Mesothelial cell of epicardium (in vitro differentiated cells): ENCODE measurements around the gene SMAD2. TPM values are rescaled to one million over a fixed set of nuclear protein-coding genes. Genes with fewer than 3 reads are reported as not detected.

Experiments used
- DNase-seq, 2 experiments: peaks; one replicate each; pipeline ENCODE4 v3.0.0; 2021; ENCODE audit warnings: low spot score in 2 of 2; ENCODE audit not compliant: unreplicated experiment in 2 of 2
- H3K27ac Mint-ChIP-seq: 2 replicates; pipeline ENCODE4 v1.8.0; 2021; ENCODE audit warnings: mixed read lengths
- H3K27me3 Mint-ChIP-seq: 2 replicates; pipeline ENCODE4 v1.8.0; 2021; ENCODE audit warnings: low read depth, mixed read lengths
- H3K36me3 Mint-ChIP-seq: 2 replicates; pipeline ENCODE4 v1.8.0; 2021; ENCODE audit warnings: mixed read lengths
- H3K4me1 Mint-ChIP-seq: 2 replicates; pipeline ENCODE4 v1.8.0; 2021; ENCODE audit warnings: mixed read lengths
- H3K4me3 Mint-ChIP-seq: 2 replicates; pipeline ENCODE4 v1.8.0; 2021; ENCODE audit warnings: mild to moderate bottlenecking, moderate library complexity, mixed read lengths
- H3K9me3 Mint-ChIP-seq: 2 replicates; pipeline ENCODE4 v1.8.0; 2021; ENCODE audit warnings: mixed read lengths
- total RNA-seq: library from RNA; stranded (reverse); gene quantifications from 3 replicates; pipeline ENCODE4 v1.2.1, GENCODE V29; 2021
- TF ChIP-seq, protein P1 (sequence below): fragments of 200-600 bp; sonication (generic); IDR thresholded peaks from one replicate; pipeline ENCODE4 v1.5.0; 2021; ENCODE audit warnings: antibody characterized with exemption; ENCODE audit not compliant: unreplicated experiment

The SMAD2 gene
- total RNA-seq, 1 donor from 2014 or later, result 161 TPM

DNA sequence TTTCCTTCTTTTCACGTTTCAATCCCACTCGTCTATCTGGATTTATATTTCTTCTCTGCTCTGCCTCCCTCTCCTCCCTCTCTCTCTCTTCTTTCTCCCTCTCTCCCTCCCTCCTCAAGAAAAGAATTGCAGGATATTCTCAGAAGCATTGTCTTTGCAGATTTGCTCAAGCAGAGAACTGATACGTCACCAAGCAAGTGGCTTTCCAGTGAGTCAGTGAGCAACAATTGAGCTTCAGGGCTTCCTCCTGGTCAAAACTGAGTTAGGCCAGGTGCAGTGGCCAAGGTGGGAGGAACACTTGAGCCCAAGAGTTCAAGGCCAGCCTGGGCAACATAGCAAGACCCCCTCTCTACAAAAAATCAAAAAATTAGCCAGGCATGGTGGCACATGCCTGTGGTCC, 151.1 kb downstream of the SMAD2 start:
- H3K36me3 Mint-ChIP-seq, result peaks cover 4% of the 10 kb centered on the region
- no peak overlapping the region for H3K4me3 Mint-ChIP-seq
- no peaks in the 10 kb centered on the region for H3K27me3 Mint-ChIP-seq
- H3K4me1 Mint-ChIP-seq, result no peaks in the 10 kb centered on the region
- peaks cover 21% of the 10 kb centered on the region for H3K9me3 Mint-ChIP-seq
- no peak for DNase-seq
- TF ChIP-seq, protein P1, sequence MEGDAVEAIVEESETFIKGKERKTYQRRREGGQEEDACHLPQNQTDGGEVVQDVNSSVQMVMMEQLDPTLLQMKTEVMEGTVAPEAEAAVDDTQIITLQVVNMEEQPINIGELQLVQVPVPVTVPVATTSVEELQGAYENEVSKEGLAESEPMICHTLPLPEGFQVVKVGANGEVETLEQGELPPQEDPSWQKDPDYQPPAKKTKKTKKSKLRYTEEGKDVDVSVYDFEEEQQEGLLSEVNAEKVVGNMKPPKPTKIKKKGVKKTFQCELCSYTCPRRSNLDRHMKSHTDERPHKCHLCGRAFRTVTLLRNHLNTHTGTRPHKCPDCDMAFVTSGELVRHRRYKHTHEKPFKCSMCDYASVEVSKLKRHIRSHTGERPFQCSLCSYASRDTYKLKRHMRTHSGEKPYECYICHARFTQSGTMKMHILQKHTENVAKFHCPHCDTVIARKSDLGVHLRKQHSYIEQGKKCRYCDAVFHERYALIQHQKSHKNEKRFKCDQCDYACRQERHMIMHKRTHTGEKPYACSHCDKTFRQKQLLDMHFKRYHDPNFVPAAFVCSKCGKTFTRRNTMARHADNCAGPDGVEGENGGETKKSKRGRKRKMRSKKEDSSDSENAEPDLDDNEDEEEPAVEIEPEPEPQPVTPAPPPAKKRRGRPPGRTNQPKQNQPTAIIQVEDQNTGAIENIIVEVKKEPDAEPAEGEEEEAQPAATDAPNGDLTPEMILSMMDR, result no peak
- H3K27ac Mint-ChIP-seq, result no peak overlapping the region

DNA sequence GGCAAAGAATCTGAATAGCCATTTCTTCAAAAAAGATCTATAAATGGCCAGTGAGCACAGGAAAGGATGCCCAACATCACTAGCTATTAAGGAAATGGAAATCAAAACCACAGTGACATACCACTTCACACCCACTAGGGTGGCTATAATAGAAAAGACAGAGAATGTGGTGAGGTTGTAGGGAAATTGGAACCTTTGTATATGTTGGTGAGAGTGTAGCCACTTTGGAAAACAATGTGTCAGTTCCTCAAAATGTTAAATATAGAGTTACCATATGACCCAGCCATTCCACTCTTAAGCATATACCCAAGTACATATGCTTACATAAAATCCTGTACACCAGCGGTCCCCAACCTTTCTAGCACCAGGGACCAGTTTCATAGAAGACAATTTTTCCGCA, 152.8 kb downstream of the SMAD2 start:
- no peaks in the 10 kb centered on the region for H3K4me1 Mint-ChIP-seq
- H3K27ac Mint-ChIP-seq, result no peak overlapping the region
- no peak overlapping the region for H3K4me3 Mint-ChIP-seq
- DNase-seq, result no peak
- H3K27me3 Mint-ChIP-seq, result no peaks in the 10 kb centered on the region
- H3K9me3 Mint-ChIP-seq, result peaks cover 12% of the 10 kb centered on the region
- no peaks in the 10 kb centered on the region for H3K36me3 Mint-ChIP-seq
- TF ChIP-seq, protein P1, result no peak

DNA sequence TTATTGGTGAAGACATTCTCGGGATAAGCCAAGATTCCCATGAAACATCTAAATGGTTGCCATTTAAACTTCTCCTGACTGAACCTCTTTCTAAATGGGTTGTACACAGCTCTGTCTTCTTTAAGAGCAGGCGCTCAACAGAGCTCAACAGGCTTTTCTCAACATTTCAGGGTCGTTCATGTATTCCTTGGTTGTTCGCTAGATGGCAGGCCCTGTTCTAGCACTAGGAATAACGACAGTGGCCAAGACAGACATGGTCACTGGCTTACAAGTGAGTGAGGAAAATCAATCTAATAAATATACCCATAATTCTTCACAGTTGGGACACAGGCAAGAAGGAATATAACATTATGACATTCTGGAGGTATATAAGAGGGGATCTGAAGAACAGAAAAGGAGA, 154.5 kb downstream of the SMAD2 start:
- no peak for DNase-seq
- H3K4me1 Mint-ChIP-seq, result no peaks in the 10 kb centered on the region
- no peaks in the 10 kb centered on the region for H3K36me3 Mint-ChIP-seq
- TF ChIP-seq, protein P1, result no peak
- no peaks in the 10 kb centered on the region for H3K27me3 Mint-ChIP-seq
- H3K4me3 Mint-ChIP-seq, result no peak overlapping the region
- H3K9me3 Mint-ChIP-seq, result peaks cover 1% of the 10 kb centered on the region
- H3K27ac Mint-ChIP-seq, result no peak overlapping the region

DNA sequence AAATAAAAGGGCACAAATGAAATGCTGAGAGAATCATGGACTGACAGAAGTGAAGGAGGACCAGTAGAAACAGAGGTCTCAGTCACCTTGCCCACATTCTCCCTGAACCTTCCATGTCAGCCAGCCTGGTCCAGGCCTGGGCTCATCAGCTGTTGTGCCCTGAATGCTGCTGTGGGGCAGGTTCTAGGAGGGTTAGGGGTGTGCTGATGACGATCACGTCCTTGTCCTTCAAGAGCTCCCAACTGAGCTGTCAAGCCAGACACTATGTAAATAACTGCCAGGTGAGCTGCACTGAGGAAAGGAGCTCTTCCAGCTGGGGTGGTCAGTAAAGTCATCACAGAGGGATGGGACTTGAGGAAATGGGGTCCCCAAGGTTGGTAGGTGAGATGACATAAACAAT, 156.5 kb downstream of the SMAD2 start:
- no peak for DNase-seq
- no peak overlapping the region for H3K4me3 Mint-ChIP-seq
- H3K36me3 Mint-ChIP-seq, result no peaks in the 10 kb centered on the region
- no peaks in the 10 kb centered on the region for H3K9me3 Mint-ChIP-seq
- no peaks in the 10 kb centered on the region for H3K4me1 Mint-ChIP-seq
- TF ChIP-seq, protein P1, result no peak
- no peak overlapping the region for H3K27ac Mint-ChIP-seq
- no peaks in the 10 kb centered on the region for H3K27me3 Mint-ChIP-seq

DNA sequence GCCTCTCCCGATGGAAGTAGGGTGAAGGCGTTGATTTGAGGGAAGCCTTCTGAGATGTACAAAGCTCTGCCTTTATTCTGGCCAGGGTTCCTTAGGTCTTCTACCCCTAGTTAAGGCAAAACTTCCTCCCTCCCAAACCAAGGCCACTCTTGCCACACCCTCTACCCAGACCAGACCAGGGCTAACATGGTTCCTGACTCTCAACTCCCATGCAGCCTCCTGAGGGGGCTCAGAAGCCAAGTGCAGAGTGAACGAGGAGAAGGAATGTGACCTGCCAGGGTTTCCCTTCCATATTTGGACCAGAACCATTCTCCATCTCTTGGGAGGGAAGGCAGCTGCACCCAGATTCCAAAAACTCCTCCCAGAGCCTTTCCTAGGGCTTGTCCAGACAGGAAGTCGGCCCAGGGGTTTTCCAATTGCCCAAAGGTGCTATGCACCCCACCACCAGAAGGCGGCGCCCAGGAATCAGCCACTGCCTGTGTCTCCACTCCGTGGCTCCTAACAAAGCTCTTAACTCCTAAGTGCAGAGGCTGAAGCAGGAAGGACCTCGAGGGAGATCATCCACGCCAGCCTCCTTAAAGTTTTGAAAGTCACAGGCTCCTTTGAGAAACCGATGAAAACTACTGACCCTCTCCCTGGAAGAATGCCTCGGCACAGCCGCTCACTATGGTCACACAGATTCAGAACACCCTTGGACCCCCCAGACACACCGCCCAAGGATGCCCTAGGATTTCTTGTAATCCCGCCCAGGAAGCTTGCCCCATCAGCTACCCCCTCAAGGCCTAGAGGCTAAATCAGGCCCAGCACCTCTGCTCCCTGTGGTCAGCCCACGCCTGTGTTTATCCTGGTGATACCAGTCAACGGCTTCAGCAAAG, 157.8 kb downstream of the SMAD2 start:
- Mint-ChIP-seq H3K9me3 (no peaks in the 10 kb centered on the region), H3K27me3 (no peaks in the 10 kb centered on the region), H3K36me3 (no peaks in the 10 kb centered on the region), H3K27ac (no peak overlapping the region), H3K4me3 (no peak overlapping the region), H3K4me1 (no peaks in the 10 kb centered on the region)
- TF ChIP-seq, protein P1, result peak; percentile 71
- peak in 1 of 2 experiments; percentile 69 for DNase-seq
